Muscle of arm (tissue), 12 donors: ENCODE results near the gene NMNAT3. TPM values are rescaled to one million over a fixed set of nuclear protein-coding genes. Genes with fewer than 3 reads are reported as not detected.

ENCODE experiments used
- DNase-seq: peaks from one replicate; pipeline ENCODE4 v3.0.0-alpha.2; 2013
- polyA plus RNA-seq, 12 donors: library from polyadenylated mRNA; unstranded; fragments of 120-200 nt; gene quantifications; one replicate each; pipeline ENCODE4 v1.2.1, GENCODE V29; 2013; ENCODE audit not compliant: insufficient read length in 12 of 12

The NMNAT3 gene
- polyA plus RNA-seq, 12 donors, result 3.6 to 7.8 (median 4.9) TPM; not detected in 2

GRCh38 chr3:139546772-139547171 is 131.0 kb downstream of the NMNAT3 start:
- DNase-seq, result no peak

- DNase-seq, result no peak
These were observed 136.1 kb downstream of the NMNAT3 start for GRCh38 chr3:139541532-139542288.

GRCh38 chr3:139540651-139541531 is 136.9 kb downstream of the NMNAT3 start:
- no peak for DNase-seq

GRCh38 chr3:139538733-139539132 is 139.0 kb downstream of the NMNAT3 start:
- DNase-seq, result no peak

- DNase-seq, result no peak
These were observed 139.8 kb downstream of the NMNAT3 start for GRCh38 chr3:139537795-139538621.

- DNase-seq, result no peak
These were observed 140.4 kb downstream of the NMNAT3 start for GRCh38 chr3:139537361-139537760.

- no peak for DNase-seq
These were observed 142.5 kb downstream of the NMNAT3 start for GRCh38 chr3:139534992-139535879.

GRCh38 chr3:139534455-139534812 is 143.3 kb downstream of the NMNAT3 start:
- no peak for DNase-seq

- DNase-seq, result no peak
These were observed 143.9 kb downstream of the NMNAT3 start for GRCh38 chr3:139533781-139534454.

GRCh38 chr3:139532976-139533375 is 144.8 kb downstream of the NMNAT3 start:
- no peak for DNase-seq

- DNase-seq, result no peak
These were observed 147.1 kb downstream of the NMNAT3 start for GRCh38 chr3:139530717-139531116.

GRCh38 chr3:139529662-139530061 is 148.1 kb downstream of the NMNAT3 start:
- no peak for DNase-seq

- DNase-seq, result no peak
These were observed 148.8 kb downstream of the NMNAT3 start for GRCh38 chr3:139528924-139529323.

GRCh38 chr3:139528281-139528680 is 149.5 kb downstream of the NMNAT3 start:
- DNase-seq, result no peak

- DNase-seq, result no peak
These were observed 150.5 kb downstream of the NMNAT3 start for GRCh38 chr3:139527265-139527664.

GRCh38 chr3:139526146-139526545 is 151.6 kb downstream of the NMNAT3 start:
- DNase-seq, result no peak

- DNase-seq, result no peak
These were observed 152.7 kb downstream of the NMNAT3 start for GRCh38 chr3:139524841-139525636.

GRCh38 chr3:139523718-139524117 is 154.1 kb downstream of the NMNAT3 start:
- no peak for DNase-seq

GRCh38 chr3:139523166-139523565 is 154.6 kb downstream of the NMNAT3 start:
- DNase-seq, result no peak

GRCh38 chr3:139522421-139522820 is 155.4 kb downstream of the NMNAT3 start:
- DNase-seq, result no peak
